ENCODE measurements around the gene KLHL42.

GRCh38 chr12:27771481-27772327 is 8.3 kb upstream of the KLHL42 start:
- TF ChIP-seq, protein P1, sequence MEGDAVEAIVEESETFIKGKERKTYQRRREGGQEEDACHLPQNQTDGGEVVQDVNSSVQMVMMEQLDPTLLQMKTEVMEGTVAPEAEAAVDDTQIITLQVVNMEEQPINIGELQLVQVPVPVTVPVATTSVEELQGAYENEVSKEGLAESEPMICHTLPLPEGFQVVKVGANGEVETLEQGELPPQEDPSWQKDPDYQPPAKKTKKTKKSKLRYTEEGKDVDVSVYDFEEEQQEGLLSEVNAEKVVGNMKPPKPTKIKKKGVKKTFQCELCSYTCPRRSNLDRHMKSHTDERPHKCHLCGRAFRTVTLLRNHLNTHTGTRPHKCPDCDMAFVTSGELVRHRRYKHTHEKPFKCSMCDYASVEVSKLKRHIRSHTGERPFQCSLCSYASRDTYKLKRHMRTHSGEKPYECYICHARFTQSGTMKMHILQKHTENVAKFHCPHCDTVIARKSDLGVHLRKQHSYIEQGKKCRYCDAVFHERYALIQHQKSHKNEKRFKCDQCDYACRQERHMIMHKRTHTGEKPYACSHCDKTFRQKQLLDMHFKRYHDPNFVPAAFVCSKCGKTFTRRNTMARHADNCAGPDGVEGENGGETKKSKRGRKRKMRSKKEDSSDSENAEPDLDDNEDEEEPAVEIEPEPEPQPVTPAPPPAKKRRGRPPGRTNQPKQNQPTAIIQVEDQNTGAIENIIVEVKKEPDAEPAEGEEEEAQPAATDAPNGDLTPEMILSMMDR (IDR thresholded peaks at IDR 0.05; ENCODE audit: low read length) = no peak
- no peak for TF ChIP-seq EZH2 (IDR thresholded peaks at IDR 0.05; ENCODE audit: borderline replicate concordance, low read length)

Measured in OCI-LY1 (cell line).